CD4-positive, alpha-beta T cell (primary cell): ENCODE data around the gene GPR143. TPM values are rescaled to one million over a fixed set of nuclear protein-coding genes. Genes with fewer than 3 reads are reported as not detected.

Source experiments
- ATAC-seq: fragments of 200-7000 bp; cut with Tn5 transposase; one replicate; pipeline ENCODE4 v1.10.0; 2022; ENCODE audit warnings: mild to moderate bottlenecking; ENCODE audit not compliant: poor library complexity
- CTCF ChIA-PET: fragments of 350-600 bp; sonication (Branson Sonifier 250); formaldehyde crosslinking; loops from one replicate; lab custom pipeline; 2021; ENCODE audit warnings: antibody characterized with exemption, inconsistent platforms; lab: Charles Lee
- POLR2A ChIA-PET: fragments of 350-600 bp; sonication (Branson Sonifier 250); formaldehyde crosslinking; loops from one replicate; lab custom pipeline; 2021; ENCODE audit warnings: antibody characterized with exemption, inconsistent platforms; lab: Charles Lee
- DNase-seq, 14 experiments: peaks; one replicate each; pipeline ENCODE4 v3.0.0-alpha.2; 2013 to 2020; ENCODE audit warnings: mixed read lengths in 2 of 14
- H3K27ac ChIP-seq, 2 donors: one replicate each; pipeline versions ENCODE4 v1.5.1 to v1.7.0; 2013; ENCODE audit warnings: low read length in 2 of 2, low read depth in 1 of 2, mild to moderate bottlenecking in 1 of 2
- H3K27me3 ChIP-seq, 2 experiments: 1 replicate in 1 of 2; 2 replicates in 1 of 2; pipeline versions ENCODE4 v1.6.1 to v1.7.0; 2013; ENCODE audit warnings: low read length in 2 of 2, control low read depth in 1 of 2, mild to moderate bottlenecking in 1 of 2, moderate library complexity in 1 of 2; ENCODE audit not compliant: insufficient read depth in 2 of 2, control insufficient read depth in 1 of 2
- H3K36me3 ChIP-seq: one replicate; pipeline ENCODE4 v1.6.1; 2013; ENCODE audit warnings: low read length, control low read depth; ENCODE audit not compliant: insufficient read depth
- H3K4me1 ChIP-seq: one replicate; pipeline ENCODE4 v1.6.1; 2013; ENCODE audit warnings: low read length, control low read depth; ENCODE audit not compliant: insufficient read depth
- H3K4me3 ChIP-seq: one replicate; pipeline ENCODE4 v1.5.1; 2013; ENCODE audit warnings: mild to moderate bottlenecking, low read length, moderate library complexity
- H3K9me3 ChIP-seq, 2 experiments: 1 replicate in 1 of 2; 2 replicates in 1 of 2; pipeline versions ENCODE4 v1.6.1 to v1.7.0; 2013; ENCODE audit warnings: low read length in 2 of 2, mild to moderate bottlenecking in 2 of 2, control low read depth in 1 of 2, moderate library complexity in 1 of 2; ENCODE audit not compliant: control insufficient read depth in 1 of 2, insufficient read depth in 1 of 2
- H3K27ac Mint-ChIP-seq: one replicate; pipeline ENCODE4 v1.8.0; 2020; ENCODE audit warnings: mixed read lengths
- H3K27me3 Mint-ChIP-seq: one replicate; pipeline ENCODE4 v1.8.0; 2021; ENCODE audit warnings: mixed read lengths
- H3K36me3 Mint-ChIP-seq: one replicate; pipeline ENCODE4 v1.8.0; 2021; ENCODE audit warnings: low read depth, mixed read lengths
- H3K4me1 Mint-ChIP-seq: one replicate; pipeline ENCODE4 v1.8.0; 2021; ENCODE audit warnings: low read depth, mixed read lengths
- H3K4me3 Mint-ChIP-seq: one replicate; pipeline ENCODE4 v1.8.0; 2020; ENCODE audit warnings: mild to moderate bottlenecking, mixed read lengths
- H3K9me3 Mint-ChIP-seq: one replicate; pipeline ENCODE4 v1.8.0; 2020; ENCODE audit warnings: mixed read lengths
- CTCF ChIP-seq: fragments of 200-600 bp; IDR thresholded peaks from one replicate; pipeline ENCODE4 v1.8.0; 2022; ENCODE audit warnings: antibody characterized with exemption, mild to moderate bottlenecking
- intact Hi-C, 2 experiments: fragments of 100-400 bp; cut with DNase I in 1 of 2; cut with micrococcal nuclease in 1 of 2; formaldehyde crosslinking; loops; one replicate each; pipeline versions ENCODE4 v1.15.1 to v1.9.0; 2023 to 2025; cut with DNase I, micrococcal nuclease
- total RNA-seq, 174 experiments: library from RNA in 2 of 174; stranded (reverse) in 2 of 174; gene quantifications; one replicate each; pipeline ENCODE4 v1.2.3 and lab custom pipeline; 2021 to 2026

Gene GPR143
- total RNA-seq, 2 experiments from 2014 or later = not detected

GRCh38 chrX:9693307-9694001, 72.2 kb downstream of the GPR143 start:
- H3K4me1 ChIP-seq = no peaks in the 10 kb centered on the region
- Mint-ChIP-seq H3K36me3 (peaks cover 66% of the 10 kb centered on the region), H3K9me3 (no peaks in the 10 kb centered on the region), H3K4me1 (no peaks in the 10 kb centered on the region), H3K27me3 (no peaks in the 10 kb centered on the region), H3K4me3 (no peak overlapping the region), H3K27ac (no peak overlapping the region)
- CTCF ChIA-PET = no interaction called here
- intact Hi-C loops = no loop called here
- no peak for DNase-seq
- H3K4me3 ChIP-seq = no peak overlapping the region
- POLR2A ChIA-PET = no interaction called here
- no peaks in the 10 kb centered on the region for H3K27me3 ChIP-seq
- no peak for TF ChIP-seq CTCF
- H3K27ac ChIP-seq = no peak overlapping the region
- H3K36me3 ChIP-seq = peaks cover 35% of the 10 kb centered on the region
- no peaks in the 10 kb centered on the region for H3K9me3 ChIP-seq
- ATAC-seq = no peak

GRCh38 chrX:9690046-9690445, 75.6 kb downstream of the GPR143 start:
- Histone ChIP-seq H3K4me3 (no peak overlapping the region), H3K4me1 (no peaks in the 10 kb centered on the region), H3K36me3 (peaks cover 37% of the 10 kb centered on the region), H3K27me3 (no peaks in the 10 kb centered on the region), H3K9me3 (no peaks in the 10 kb centered on the region), H3K27ac (no peak overlapping the region)
- DNase-seq (no peak), ATAC-seq (no peak)
- Mint-ChIP-seq H3K27ac (no peak overlapping the region), H3K4me1 (no peaks in the 10 kb centered on the region), H3K9me3 (no peaks in the 10 kb centered on the region), H3K36me3 (peaks cover 63% of the 10 kb centered on the region), H3K27me3 (no peaks in the 10 kb centered on the region), H3K4me3 (no peak overlapping the region)
- ChIA-PET POLR2A (no interaction called here), CTCF (no interaction called here)
- TF ChIP-seq CTCF = no peak
- intact Hi-C loops = no loop called here

- peaks cover 65% of the 10 kb centered on the region for H3K36me3 Mint-ChIP-seq
- no peak overlapping the region for H3K27ac Mint-ChIP-seq
- TF ChIP-seq CTCF = no peak
- no peaks in the 10 kb centered on the region for H3K4me1 Mint-ChIP-seq
- ATAC-seq (no peak), DNase-seq (no peak)
- Histone ChIP-seq H3K36me3 (peaks cover 37% of the 10 kb centered on the region), H3K9me3 (no peaks in the 10 kb centered on the region), H3K4me1 (no peaks in the 10 kb centered on the region), H3K4me3 (no peak overlapping the region), H3K27ac (no peak overlapping the region), H3K27me3 (no peaks in the 10 kb centered on the region)
- ChIA-PET CTCF (no interaction called here), POLR2A (no interaction called here)
- intact Hi-C loops = no loop called here
- H3K27me3 Mint-ChIP-seq = no peaks in the 10 kb centered on the region
- H3K4me3 Mint-ChIP-seq = no peak overlapping the region
- H3K9me3 Mint-ChIP-seq = no peaks in the 10 kb centered on the region
These were observed 76.8 kb downstream of the GPR143 start for GRCh38 chrX:9688833-9689232.
